Memory B cell (primary cell): ENCODE data around the gene FSIP1.

Source experiments
- ATAC-seq: fragments of 150-1000 bp; cut with Tn5 transposase; 2 replicates; pipeline ENCODE4 v1.10.0; 2021; ENCODE audit warnings: low read depth, mild to moderate bottlenecking, moderate library complexity
- DNase-seq, 2 donors: peaks; one replicate each; pipeline ENCODE4 v3.0.0; 2022; ENCODE audit warnings: low spot score in 2 of 2
- H3K27ac Mint-ChIP-seq: one replicate; pipeline ENCODE4 v1.8.0; 2022; ENCODE audit warnings: mild to moderate bottlenecking, moderate library complexity, mixed read lengths
- H3K27me3 Mint-ChIP-seq: one replicate; pipeline ENCODE4 v1.8.0; 2022; ENCODE audit warnings: mixed read lengths
- H3K36me3 Mint-ChIP-seq: one replicate; pipeline ENCODE4 v1.8.0; 2022; ENCODE audit warnings: mild to moderate bottlenecking, mixed read lengths
- H3K4me1 Mint-ChIP-seq: one replicate; pipeline ENCODE4 v1.8.0; 2022; ENCODE audit warnings: mixed read lengths
- H3K4me3 Mint-ChIP-seq: one replicate; pipeline ENCODE4 v1.8.0; 2022; ENCODE audit warnings: mild to moderate bottlenecking, moderate library complexity, mixed read lengths
- H3K9me3 Mint-ChIP-seq: one replicate; pipeline ENCODE4 v1.8.0; 2022; ENCODE audit warnings: mixed read lengths

Gene FSIP1

DNA sequence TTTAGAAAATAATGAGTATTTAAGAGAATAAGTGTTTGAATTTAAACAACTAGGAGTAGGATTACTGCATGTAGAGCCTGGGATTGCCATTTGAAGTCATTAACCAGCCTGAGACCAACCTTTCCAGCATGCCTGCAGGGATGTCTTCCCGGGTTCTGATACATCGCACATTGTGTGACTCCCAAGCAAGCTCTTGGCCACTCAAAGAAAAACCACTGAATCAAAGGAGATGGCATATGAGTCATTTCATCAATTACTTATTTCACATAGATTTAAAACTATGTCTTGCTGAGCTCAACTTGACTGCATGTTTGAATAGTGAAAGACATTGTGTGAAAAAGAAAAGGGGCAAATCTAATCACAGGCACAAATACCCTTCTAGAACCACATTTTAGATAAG, 216.8 kb downstream of the FSIP1 start:
- H3K4me1 Mint-ChIP-seq = no peaks in the 10 kb centered on the region
- DNase-seq (no peak), ATAC-seq (no peak)
- H3K4me3 Mint-ChIP-seq = no peak overlapping the region
- no peaks in the 10 kb centered on the region for H3K9me3 Mint-ChIP-seq
- H3K36me3 Mint-ChIP-seq = no peaks in the 10 kb centered on the region
- H3K27ac Mint-ChIP-seq = no peak overlapping the region
- H3K27me3 Mint-ChIP-seq = peaks cover 6% of the 10 kb centered on the region

DNA sequence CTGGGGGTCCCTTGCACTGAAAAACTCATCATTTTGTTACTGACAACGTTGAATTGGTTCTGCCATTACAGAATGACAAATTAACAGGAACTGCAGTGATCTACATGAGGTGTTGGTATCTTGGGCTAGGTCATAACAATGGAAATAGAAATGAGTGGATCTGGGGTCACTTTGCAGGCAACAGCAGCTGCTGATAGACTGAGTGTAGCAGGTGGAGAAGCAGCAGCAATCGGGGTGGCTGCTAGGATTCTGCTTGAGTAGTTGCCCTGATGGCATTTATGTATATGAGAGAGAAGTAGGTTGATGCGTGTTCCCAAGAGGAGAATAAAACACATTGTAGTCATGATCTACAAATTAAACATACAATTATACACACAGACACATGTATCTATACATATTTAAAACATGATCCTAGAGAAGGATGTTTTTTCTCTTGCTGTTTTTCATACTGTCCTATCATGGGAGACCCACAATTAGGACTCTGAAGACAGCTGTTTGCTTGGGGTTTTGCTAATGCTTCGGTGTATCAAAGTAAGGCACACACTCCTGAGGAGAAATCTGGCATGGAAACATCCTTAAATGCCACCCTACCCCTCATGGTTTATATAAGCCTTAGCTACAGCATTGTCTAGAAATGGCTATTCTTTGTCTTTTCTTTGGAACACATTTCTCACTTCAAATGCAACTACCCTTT, 217.5 kb downstream of the FSIP1 start:
- H3K27ac Mint-ChIP-seq = no peak overlapping the region
- no peaks in the 10 kb centered on the region for H3K9me3 Mint-ChIP-seq
- DNase-seq (no peak), ATAC-seq (no peak)
- H3K4me3 Mint-ChIP-seq = no peak overlapping the region
- H3K4me1 Mint-ChIP-seq = no peaks in the 10 kb centered on the region
- H3K27me3 Mint-ChIP-seq = peaks cover 6% of the 10 kb centered on the region
- H3K36me3 Mint-ChIP-seq = no peaks in the 10 kb centered on the region

DNA sequence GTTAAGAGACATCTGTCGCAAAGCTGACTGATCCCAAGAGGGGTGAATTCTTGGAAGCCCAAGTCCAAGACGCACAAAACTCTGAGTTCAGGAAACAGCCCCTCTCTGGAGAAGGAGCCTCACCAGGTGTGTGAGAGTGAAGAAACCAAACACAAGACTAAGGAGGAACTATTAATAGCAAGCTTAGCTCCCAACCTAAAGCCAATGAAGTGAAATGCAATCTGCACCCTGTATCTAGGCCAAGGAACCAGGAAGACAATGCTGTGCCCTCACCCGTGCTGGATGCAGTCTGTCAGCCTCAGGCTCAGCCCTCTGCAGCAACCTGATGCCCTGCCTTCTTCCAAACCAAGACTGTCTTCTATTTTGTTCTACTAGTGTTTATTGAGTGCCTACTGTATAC, 224.2 kb downstream of the FSIP1 start:
- no peak overlapping the region for H3K4me3 Mint-ChIP-seq
- no peak overlapping the region for H3K27ac Mint-ChIP-seq
- H3K4me1 Mint-ChIP-seq = no peaks in the 10 kb centered on the region
- no peaks in the 10 kb centered on the region for H3K36me3 Mint-ChIP-seq
- ATAC-seq (no peak), DNase-seq (no peak)
- H3K9me3 Mint-ChIP-seq = no peaks in the 10 kb centered on the region
- peaks cover 8% of the 10 kb centered on the region for H3K27me3 Mint-ChIP-seq

DNA sequence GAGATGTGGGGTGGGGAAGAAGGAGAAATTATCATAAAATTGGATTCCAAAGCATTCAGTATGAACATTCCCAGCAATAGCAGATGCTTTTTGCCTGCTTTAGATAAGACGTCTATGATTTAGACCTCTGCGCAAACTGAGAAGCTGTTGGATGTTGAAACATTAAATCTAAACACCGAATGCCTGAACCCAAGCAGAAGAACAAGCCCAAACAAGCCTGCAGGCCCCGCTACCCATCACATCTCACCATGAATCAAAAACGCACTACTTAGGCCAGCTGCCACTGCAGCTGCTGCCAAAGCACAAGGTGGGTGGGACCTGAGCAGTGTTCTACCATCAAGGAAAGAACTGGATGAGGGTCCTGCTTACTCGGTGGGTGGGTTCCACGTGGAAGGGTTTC, 226.2 kb downstream of the FSIP1 start:
- no peaks in the 10 kb centered on the region for H3K36me3 Mint-ChIP-seq
- H3K27ac Mint-ChIP-seq = no peak overlapping the region
- no peaks in the 10 kb centered on the region for H3K4me1 Mint-ChIP-seq
- no peak overlapping the region for H3K4me3 Mint-ChIP-seq
- DNase-seq (no peak), ATAC-seq (no peak)
- H3K27me3 Mint-ChIP-seq = peaks cover 10% of the 10 kb centered on the region
- H3K9me3 Mint-ChIP-seq = no peaks in the 10 kb centered on the region

DNA sequence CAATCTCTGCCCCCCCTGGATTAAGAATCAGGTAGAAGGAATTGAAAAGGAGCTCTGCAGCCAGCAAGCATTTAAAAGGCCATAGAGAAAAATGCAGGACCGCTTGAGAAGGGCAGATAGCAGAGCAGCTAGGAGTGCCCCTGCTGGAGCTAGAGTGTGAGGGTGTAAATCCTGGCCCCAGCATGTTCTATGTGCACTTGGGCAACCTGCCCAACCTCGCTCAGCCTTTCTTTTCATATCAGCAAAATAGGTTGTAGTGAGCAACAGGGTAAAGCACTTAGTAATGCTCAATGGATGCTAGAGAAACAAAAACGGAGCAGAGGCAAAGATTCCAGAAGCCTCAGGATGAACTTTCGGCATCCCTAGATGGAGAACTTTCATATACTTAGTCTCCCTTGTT, 226.8 kb downstream of the FSIP1 start:
- DNase-seq (no peak), ATAC-seq (no peak)
- H3K36me3 Mint-ChIP-seq = no peaks in the 10 kb centered on the region
- no peak overlapping the region for H3K27ac Mint-ChIP-seq
- peaks cover 10% of the 10 kb centered on the region for H3K27me3 Mint-ChIP-seq
- H3K4me1 Mint-ChIP-seq = no peaks in the 10 kb centered on the region
- no peak overlapping the region for H3K4me3 Mint-ChIP-seq
- no peaks in the 10 kb centered on the region for H3K9me3 Mint-ChIP-seq

DNA sequence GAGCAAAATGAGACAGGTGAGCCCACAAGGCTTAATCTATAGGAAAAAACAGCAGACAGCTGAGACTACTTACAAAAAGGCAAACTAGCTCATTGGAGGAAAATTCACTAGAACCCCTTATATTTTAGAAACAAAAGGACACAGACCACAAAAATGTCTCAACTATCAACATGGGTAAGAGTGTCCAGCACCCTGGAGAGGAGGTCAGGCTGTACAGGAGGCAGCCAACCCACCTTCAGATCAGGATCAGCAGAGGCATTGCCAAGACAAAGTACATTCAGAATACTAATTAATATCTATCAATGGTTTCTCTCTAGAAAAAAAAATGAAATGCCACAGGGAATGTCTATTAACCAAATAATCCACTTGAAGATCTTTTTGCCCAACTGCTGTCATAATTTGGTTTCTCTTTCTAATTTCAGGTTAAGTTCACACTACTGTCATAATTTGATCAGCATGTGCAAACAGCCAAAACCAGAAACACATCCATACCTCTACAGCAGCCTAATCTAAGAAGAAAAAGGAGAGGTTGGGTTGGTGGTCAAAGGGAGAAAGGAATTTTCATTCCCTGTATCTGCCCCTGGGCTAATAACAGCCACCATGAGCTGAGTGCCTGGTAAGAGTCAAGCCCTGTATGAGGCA, 227.8 kb downstream of the FSIP1 start:
- DNase-seq = no peak
- Mint-ChIP-seq H3K36me3 (no peaks in the 10 kb centered on the region), H3K27ac (no peak overlapping the region), H3K27me3 (peaks cover 10% of the 10 kb centered on the region), H3K4me1 (no peaks in the 10 kb centered on the region), H3K9me3 (no peaks in the 10 kb centered on the region), H3K4me3 (no peak overlapping the region)
- ATAC-seq = no peak

DNA sequence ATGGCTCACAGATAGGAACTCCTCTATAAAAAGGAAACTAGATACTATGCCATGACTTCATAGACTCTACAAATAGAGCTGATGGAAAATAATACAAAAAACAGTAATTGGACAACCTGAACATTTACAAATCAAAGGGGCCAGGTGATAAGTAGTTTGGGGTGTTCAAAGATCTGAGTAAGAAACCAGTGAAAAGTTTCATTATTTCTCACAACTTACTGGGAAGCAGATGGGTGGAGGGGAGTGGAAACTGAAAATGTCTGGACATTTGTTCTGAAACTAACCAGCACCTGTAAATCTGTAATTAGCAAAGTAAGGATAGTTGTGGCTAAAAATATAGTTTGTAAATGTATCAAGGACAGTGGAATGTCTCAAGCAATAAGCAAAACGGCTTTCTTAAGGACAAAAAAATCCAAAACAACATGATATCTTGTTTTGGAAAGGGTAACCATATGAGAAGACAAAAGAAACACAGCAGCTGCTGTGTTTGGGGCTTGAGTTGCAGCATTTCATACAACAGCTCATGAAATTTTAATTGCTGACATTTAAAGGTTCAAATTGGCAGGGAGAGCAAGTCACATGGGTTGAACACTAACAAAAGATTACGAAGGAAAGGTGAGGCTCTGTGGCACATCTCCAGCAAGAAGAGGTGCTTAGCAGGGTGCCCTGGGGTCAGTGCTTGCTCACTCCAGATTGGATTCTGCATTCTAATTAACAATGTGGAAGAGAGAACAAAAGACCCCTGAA, 228.5 kb downstream of the FSIP1 start:
- H3K27me3 Mint-ChIP-seq = peaks cover 10% of the 10 kb centered on the region
- H3K36me3 Mint-ChIP-seq = no peaks in the 10 kb centered on the region
- H3K9me3 Mint-ChIP-seq = no peaks in the 10 kb centered on the region
- no peak overlapping the region for H3K27ac Mint-ChIP-seq
- H3K4me3 Mint-ChIP-seq = no peak overlapping the region
- H3K4me1 Mint-ChIP-seq = no peaks in the 10 kb centered on the region
- DNase-seq (no peak), ATAC-seq (no peak)

DNA sequence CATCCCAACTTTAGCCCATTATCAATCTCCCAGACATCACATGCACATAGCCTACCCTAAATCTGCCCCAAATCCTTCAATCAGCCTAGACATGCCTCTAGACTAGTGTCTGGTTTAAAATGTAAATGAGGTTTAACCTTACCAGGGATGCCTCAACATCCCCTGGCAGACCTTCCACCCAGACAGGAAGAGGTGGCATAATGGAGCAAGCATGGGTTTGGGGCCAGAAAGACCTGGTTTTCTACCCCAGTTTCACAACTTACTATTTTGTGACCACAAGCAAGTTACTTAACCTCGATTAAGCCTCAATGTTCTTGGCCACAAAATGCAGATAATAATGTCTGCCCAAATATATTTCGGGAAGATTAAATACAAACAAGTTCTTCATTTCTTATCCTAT, 230.1 kb downstream of the FSIP1 start:
- Mint-ChIP-seq H3K4me3 (no peak overlapping the region), H3K27me3 (peaks cover 10% of the 10 kb centered on the region), H3K9me3 (no peaks in the 10 kb centered on the region), H3K4me1 (no peaks in the 10 kb centered on the region), H3K36me3 (no peaks in the 10 kb centered on the region), H3K27ac (no peak overlapping the region)
- no peak for ATAC-seq
- no peak for DNase-seq

DNA sequence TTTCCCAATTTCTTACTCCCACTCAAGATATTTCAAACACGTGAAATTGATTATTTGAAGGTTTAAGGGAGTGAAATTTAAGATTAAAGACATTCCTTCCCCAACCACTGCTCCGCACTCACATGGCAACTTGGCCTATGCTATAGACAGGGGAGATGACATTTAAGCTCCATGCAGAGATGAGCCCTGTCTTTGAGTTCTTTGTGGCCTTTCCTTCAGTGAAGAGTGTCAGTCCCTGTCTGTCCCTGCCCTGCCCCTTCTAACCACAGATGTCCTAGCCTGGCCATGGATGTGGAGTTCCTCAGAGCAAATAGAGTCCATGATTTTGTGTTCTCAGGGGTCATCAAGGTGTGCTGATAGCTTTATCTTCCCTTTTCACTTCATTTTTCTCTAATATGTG, 231.2 kb downstream of the FSIP1 start:
- H3K4me1 Mint-ChIP-seq = no peaks in the 10 kb centered on the region
- H3K36me3 Mint-ChIP-seq = no peaks in the 10 kb centered on the region
- DNase-seq (no peak), ATAC-seq (no peak)
- peaks cover 9% of the 10 kb centered on the region for H3K27me3 Mint-ChIP-seq
- no peak overlapping the region for H3K4me3 Mint-ChIP-seq
- no peak overlapping the region for H3K27ac Mint-ChIP-seq
- no peaks in the 10 kb centered on the region for H3K9me3 Mint-ChIP-seq
